K562 (cell line): ENCODE measurements around the gene CTRB1. TPM values are rescaled to one million over a fixed set of nuclear protein-coding genes. Genes with fewer than 3 reads are reported as not detected.

Source experiments
- ATAC-seq: fragments of 200-7000 bp; cut with Tn5 transposase; 3 replicates; pipeline ENCODE4 v1.9.1; 2020; ENCODE audit warnings: moderate library complexity
- BruUV-seq: library from RNA; stranded (reverse); fragments of 400-500 nt; replicated peaks from 2 replicates; lab custom pipeline; 2021; lab: Mats Ljungman, UMichigan
- CTCF ChIA-PET: fragments of 300-600 bp; formaldehyde crosslinking; extraction: SDS; loops from one replicate; lab custom pipeline; 2021; ENCODE audit warnings: low intra/inter-chr PET ratio; lab: Yijun Ruan, JAX
- POLR2A ChIA-PET: fragments of 300-600, 350-650 bp; sonication (Branson Sonifier 250); formaldehyde crosslinking; extraction: SDS; loops from one replicate; lab custom pipeline; 2021; ENCODE audit warnings: antibody characterized with exemption, inconsistent platforms; lab: Yijun Ruan, JAX
- DNase-seq, 4 experiments: peaks; one replicate each; pipeline versions ENCODE4 v3.0.0 to v3.0.0-alpha.2; 2011 to 2018; ENCODE audit warnings: low spot score in 3 of 4, mixed read lengths in 3 of 4; ENCODE audit errors: extremely low read depth in 1 of 4
- FAIRE-seq: peaks from 2 replicates; lab custom pipeline; 2011; peaks lifted over from hg19 to GRCh38; lab: Jason Lieb, UNC
- H2AFZ ChIP-seq: 2 replicates; pipeline ENCODE4 v1.6.0; 2011; ENCODE audit warnings: low read depth, low read length, control low read depth, inconsistent platforms
- H3K27ac ChIP-seq: fragments of 200-600 bp; 3 replicates; pipeline ENCODE4 v1.8.0; 2011; ENCODE audit warnings: low read depth, mild to moderate bottlenecking, control low read depth, inconsistent platforms, low read length, moderate library complexity, mixed read lengths; ENCODE audit errors: extremely low read depth
- H3K27me3 ChIP-seq, 2 experiments: fragments of 300-600 bp in 1 of 2; 2 replicates in 1 of 2; 3 replicates in 1 of 2; pipeline versions ENCODE4 v1.6.0 to v1.8.0; 2011; ENCODE audit warnings: inconsistent platforms in 2 of 2, low read length in 2 of 2, mild to moderate bottlenecking in 1 of 2, mixed read lengths in 1 of 2, moderate library complexity in 1 of 2; ENCODE audit not compliant: control insufficient read depth in 2 of 2, insufficient read depth in 2 of 2
- H3K36me3 ChIP-seq: fragments of 300-600 bp; 3 replicates; pipeline ENCODE4 v1.8.0; 2011; ENCODE audit warnings: mild to moderate bottlenecking, low read length, inconsistent platforms; ENCODE audit not compliant: control insufficient read depth, insufficient read depth
- H3K4me1 ChIP-seq, 2 experiments: fragments of 200-600 bp in 1 of 2; replicated peaks in 1 of 2; 2 replicates in 1 of 2; 3 replicates in 1 of 2; pipeline versions ENCODE4 v1.5.1 to v1.8.0; 2011; ENCODE audit warnings: inconsistent platforms in 2 of 2, low read length in 2 of 2, mild to moderate bottlenecking in 1 of 2, mixed read lengths in 1 of 2, moderate library complexity in 1 of 2; ENCODE audit not compliant: control insufficient read depth in 2 of 2, insufficient read depth in 2 of 2
- H3K4me2 ChIP-seq: 2 replicates; pipeline ENCODE4 v1.6.1; 2011; ENCODE audit warnings: low read length, control low read depth, inconsistent platforms, mixed read lengths; ENCODE audit not compliant: insufficient read depth
- H3K4me3 ChIP-seq: fragments of 200-600 bp; sonication (generic), shearing (Covaris generic); 2 replicates; pipeline ENCODE4 v1.5.1; 2016; ENCODE audit warnings: control low read depth, inconsistent platforms
- H3K79me2 ChIP-seq: fragments of 200-600 bp; 3 replicates; pipeline ENCODE4 v1.8.0; 2011; ENCODE audit warnings: low read length, inconsistent platforms; ENCODE audit not compliant: control insufficient read depth, insufficient read depth
- H3K9ac ChIP-seq, 2 experiments: 2 replicates each; pipeline versions ENCODE4 v1.6.0 to v1.6.1; 2011; ENCODE audit warnings: low read depth in 2 of 2, low read length in 2 of 2, control low read depth in 1 of 2, inconsistent platforms in 1 of 2, mild to moderate bottlenecking in 1 of 2, mixed read lengths in 1 of 2; ENCODE audit not compliant: insufficient read depth in 1 of 2
- H3K9me1 ChIP-seq: one replicate; pipeline ENCODE4 v1.6.0; 2011; ENCODE audit warnings: inconsistent platforms, mild to moderate bottlenecking, low read length, moderate library complexity; ENCODE audit not compliant: control insufficient read depth, insufficient read depth
- H3K9me3 ChIP-seq: replicated peaks from 2 replicates; pipeline ENCODE4 v1.5.1; 2011; ENCODE audit warnings: low read depth, low read length, inconsistent platforms; ENCODE audit not compliant: control insufficient read depth, insufficient read depth
- H4K20me1 ChIP-seq: replicated peaks from 2 replicates; pipeline ENCODE4 v1.6.1; 2011; ENCODE audit warnings: low read length, inconsistent platforms, mixed read lengths; ENCODE audit not compliant: control insufficient read depth, insufficient read depth
- NFIC ChIP-seq: fragments of 450-650 bp; IDR thresholded peaks from 2 replicates; pipeline ENCODE4 v1.6.1; 2017; ENCODE audit warnings: mild to moderate bottlenecking, inconsistent platforms
- RAD51 ChIP-seq: fragments of 450-650 bp; IDR thresholded peaks from 2 replicates; pipeline ENCODE4 v1.7.1; 2016; ENCODE audit warnings: low read depth, mild to moderate bottlenecking, borderline replicate concordance
- ZNF197 ChIP-seq: fragments of 200-800 bp; sonication (Bioruptor generic); IDR thresholded peaks from 2 replicates; pipeline ENCODE4 v1.6.1; 2016; ENCODE audit warnings: low read depth, missing genetic modification characterization, missing compliant biosample characterization
- ZNF785 ChIP-seq: fragments of 250-450 bp; sonication (Bioruptor Pico); IDR thresholded peaks from 2 replicates; pipeline ENCODE4 v1.4.0; 2020; ENCODE audit warnings: mild to moderate bottlenecking
- WGBS: fragments of 100-300 bp; shearing (Covaris generic); methylation state at CpG from one replicate; pipeline ENCODE4 v1.1.6; 2016; ENCODE audit warnings: low coverage, mixed read lengths; ENCODE audit not compliant: insufficient coverage; ENCODE audit errors: missing lambda C conversion rate; 5-methylcytosine and 5-hydroxymethylcytosine counted together
- in situ Hi-C: fragments of 300-500 bp; cut with MboI; formaldehyde crosslinking; loops from 4 replicates; pipeline ENCODE4 v1.15.0; 2018; ENCODE audit warnings: inconsistent platforms, mixed read lengths
- intact Hi-C: fragments of 100-400 bp; cut with micrococcal nuclease; formaldehyde crosslinking; loops from 2 replicates; pipeline ENCODE4 v1.14.2; 2022
- polyA plus RNA-seq, 8 experiments: library from polyadenylated mRNA; depleted of rRNA in 4 of 8; stranded (reverse) in 5 of 8; unstranded in 3 of 8; fragments of >200 nt; fragmentation: Nextera tagmentation in 2 of 8; fragmentation: Illumina TruSeq in 1 of 8; extraction: Ambion mirVana in 2 of 8; extraction: Trizol in 1 of 8; gene quantifications; 2 replicates each; pipeline versions ENCODE4 v1.2.1 to v1.2.3, GENCODE V29; 2011 to 2014; ENCODE audit warnings: inconsistent platforms in 1 of 8, missing spikeins in 1 of 8
- total RNA-seq, 7 experiments: library from RNA; depleted of rRNA in 6 of 7; stranded (reverse); fragments of >200 nt in 6 of 7; fragmentation: Illumina TruSeq in 2 of 7; extraction: Trizol in 2 of 7; gene quantifications; 2 replicates each; pipeline versions ENCODE4 v1.2.1 to v1.2.3, GENCODE V29; 2011 to 2021; ENCODE audit warnings: low replicate concordance in 1 of 7
- TF ChIP-seq, protein P1 (sequence below): fragments of 250-450 bp; sonication (Bioruptor Pico); IDR thresholded peaks from 2 replicates; pipeline ENCODE4 v1.4.0; 2020; ENCODE audit warnings: mild to moderate bottlenecking, moderate library complexity
- TF ChIP-seq, protein P2 (sequence below): fragments of 450-650 bp; IDR thresholded peaks from 2 replicates; pipeline ENCODE4 v1.7.0; 2016; ENCODE audit warnings: borderline replicate concordance

The CTRB1 gene
- total and polyA plus RNA-seq, 9 of the 15 experiments (the other 6 are each of a cell fraction or from before 2014, with no cell fraction given) = 2.3 TPM; not detected in 8

DNA sequence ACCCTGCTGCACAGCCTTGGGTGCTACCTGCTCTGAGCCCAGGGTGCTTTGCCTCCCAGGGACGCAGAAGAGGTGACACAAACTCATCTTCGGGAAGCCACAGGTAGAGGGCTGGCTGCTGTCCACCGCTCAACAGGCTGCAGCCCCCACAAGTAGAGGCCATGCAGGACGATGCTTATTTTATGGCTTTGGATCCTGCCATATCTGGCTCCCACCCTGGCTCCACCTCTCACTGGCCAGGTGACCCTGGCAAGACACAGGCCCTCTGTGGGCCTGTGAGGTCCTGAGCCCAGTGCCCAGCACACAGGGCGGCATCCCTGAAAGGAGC, 44.0 kb downstream of the CTRB1 start (continued):
- TF ChIP-seq, protein P1, sequence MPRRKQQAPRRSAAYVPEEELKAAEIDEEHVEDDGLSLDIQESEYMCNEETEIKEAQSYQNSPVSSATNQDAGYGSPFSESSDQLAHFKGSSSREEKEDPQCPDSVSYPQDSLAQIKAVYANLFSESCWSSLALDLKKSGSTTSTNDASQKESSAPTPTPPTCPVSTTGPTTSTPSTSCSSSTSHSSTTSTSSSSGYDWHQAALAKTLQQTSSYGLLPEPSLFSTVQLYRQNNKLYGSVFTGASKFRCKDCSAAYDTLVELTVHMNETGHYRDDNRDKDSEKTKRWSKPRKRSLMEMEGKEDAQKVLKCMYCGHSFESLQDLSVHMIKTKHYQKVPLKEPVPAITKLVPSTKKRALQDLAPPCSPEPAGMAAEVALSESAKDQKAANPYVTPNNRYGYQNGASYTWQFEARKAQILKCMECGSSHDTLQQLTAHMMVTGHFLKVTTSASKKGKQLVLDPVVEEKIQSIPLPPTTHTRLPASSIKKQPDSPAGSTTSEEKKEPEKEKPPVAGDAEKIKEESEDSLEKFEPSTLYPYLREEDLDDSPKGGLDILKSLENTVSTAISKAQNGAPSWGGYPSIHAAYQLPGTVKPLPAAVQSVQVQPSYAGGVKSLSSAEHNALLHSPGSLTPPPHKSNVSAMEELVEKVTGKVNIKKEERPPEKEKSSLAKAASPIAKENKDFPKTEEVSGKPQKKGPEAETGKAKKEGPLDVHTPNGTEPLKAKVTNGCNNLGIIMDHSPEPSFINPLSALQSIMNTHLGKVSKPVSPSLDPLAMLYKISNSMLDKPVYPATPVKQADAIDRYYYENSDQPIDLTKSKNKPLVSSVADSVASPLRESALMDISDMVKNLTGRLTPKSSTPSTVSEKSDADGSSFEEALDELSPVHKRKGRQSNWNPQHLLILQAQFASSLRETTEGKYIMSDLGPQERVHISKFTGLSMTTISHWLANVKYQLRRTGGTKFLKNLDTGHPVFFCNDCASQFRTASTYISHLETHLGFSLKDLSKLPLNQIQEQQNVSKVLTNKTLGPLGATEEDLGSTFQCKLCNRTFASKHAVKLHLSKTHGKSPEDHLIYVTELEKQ (CRISPR knock-in tag) = no peak
- TF ChIP-seq, protein P2, sequence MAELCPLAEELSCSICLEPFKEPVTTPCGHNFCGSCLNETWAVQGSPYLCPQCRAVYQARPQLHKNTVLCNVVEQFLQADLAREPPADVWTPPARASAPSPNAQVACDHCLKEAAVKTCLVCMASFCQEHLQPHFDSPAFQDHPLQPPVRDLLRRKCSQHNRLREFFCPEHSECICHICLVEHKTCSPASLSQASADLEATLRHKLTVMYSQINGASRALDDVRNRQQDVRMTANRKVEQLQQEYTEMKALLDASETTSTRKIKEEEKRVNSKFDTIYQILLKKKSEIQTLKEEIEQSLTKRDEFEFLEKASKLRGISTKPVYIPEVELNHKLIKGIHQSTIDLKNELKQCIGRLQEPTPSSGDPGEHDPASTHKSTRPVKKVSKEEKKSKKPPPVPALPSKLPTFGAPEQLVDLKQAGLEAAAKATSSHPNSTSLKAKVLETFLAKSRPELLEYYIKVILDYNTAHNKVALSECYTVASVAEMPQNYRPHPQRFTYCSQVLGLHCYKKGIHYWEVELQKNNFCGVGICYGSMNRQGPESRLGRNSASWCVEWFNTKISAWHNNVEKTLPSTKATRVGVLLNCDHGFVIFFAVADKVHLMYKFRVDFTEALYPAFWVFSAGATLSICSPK = no peak

DNA sequence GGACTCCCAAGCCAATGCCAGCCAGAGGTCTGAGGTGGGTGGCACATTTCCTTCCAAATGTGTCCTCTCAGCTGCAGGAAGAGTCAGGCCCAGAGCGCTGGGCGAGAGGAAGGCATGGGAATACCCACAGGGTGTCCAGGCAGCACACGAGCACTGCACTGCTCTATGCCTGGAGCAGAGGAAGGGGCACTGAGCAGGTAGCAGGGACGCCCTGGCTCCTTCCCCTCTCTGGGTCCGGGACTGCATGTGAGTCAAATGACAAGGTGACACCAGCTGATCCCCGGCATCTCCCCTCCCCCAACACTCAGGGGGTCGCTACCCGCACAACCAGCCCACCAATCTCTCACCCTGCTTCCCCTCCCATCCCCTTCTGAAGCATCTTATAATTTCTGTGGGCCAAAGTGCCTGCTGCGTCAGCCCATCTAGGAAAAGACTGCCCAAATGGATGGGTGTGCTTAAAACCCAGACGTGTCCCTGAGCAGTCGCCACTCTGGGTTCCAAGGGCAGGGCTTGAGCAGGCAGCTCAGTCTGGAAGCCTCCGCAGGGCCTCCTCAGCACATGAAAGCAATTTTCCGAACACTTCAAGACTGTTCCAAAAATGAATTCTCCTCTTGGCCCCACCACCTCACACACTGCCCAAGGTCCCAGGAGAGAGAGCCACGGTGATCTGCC, 44.6 kb downstream of the CTRB1 start:
- ATAC-seq = no peak
- Histone ChIP-seq H3K4me1 (peaks cover 4 to 59% of the 10 kb centered on the region in 2 experiments; a peak in 3 of 5 replicates), H3K36me3 (no peaks in the 10 kb centered on the region), H3K9me3 (no peaks in the 10 kb centered on the region), H3K9ac (peak overlapping the region in 1 of 2 experiments; percentile 68; a peak in 2 of 4 replicates), H3K4me2 (no peak overlapping the region), H3K4me3 (no peak overlapping the region), H3K27me3 (no peaks in the 10 kb centered on the region), H4K20me1 (0 out of 2 replicates have a peak, but pooled peaks cover under 1% of the 10 kb centered on the region), H3K79me2 (peaks cover 6% of the 10 kb centered on the region; the same call in 1 of the 3 replicates), H3K27ac (no peak overlapping the region), H2AFZ (no peak overlapping the region), H3K9me1 (no peaks in the 10 kb centered on the region)
- DNase-seq = no peak
- ChIA-PET POLR2A (interaction anchor here (1.0 kb wide), 1 partner anchor 12 kb away, joined by 4 read pairs; the partner anchor contains the start of gene BCAR1), CTCF (no interaction called here)
- no peak for TF ChIP-seq ZNF197 (CRISPR knock-in tag)
- TF ChIP-seq NFIC = no peak
- no peak for TF ChIP-seq ZNF785
- TF ChIP-seq RAD51 = no peak
- in situ Hi-C loops = no loop called here
- BruUV-seq = no TSS peak
- intact Hi-C loops = no loop called here
- FAIRE-seq = no peak
- WGBS = 77% methylated on average over 9 of the region's 14 CpGs
